H1 (cell line): ENCODE data around the gene PRKCSH. TPM values are rescaled to one million over a fixed set of nuclear protein-coding genes. Genes with fewer than 3 reads are reported as not detected.

Source experiments
- BACH1 ChIP-seq: IDR thresholded peaks from 2 replicates; pipeline ENCODE4 v1.6.1; 2012; ENCODE audit warnings: low read length, improper control_type of control experiment
- CEBPB ChIP-seq: IDR thresholded peaks from 2 replicates; pipeline ENCODE4 v1.6.1; 2012; ENCODE audit warnings: low read depth, low read length
- GABPA ChIP-seq: IDR thresholded peaks from 2 replicates; pipeline ENCODE4 v1.6.1; 2011; ENCODE audit warnings: mild to moderate bottlenecking, low read length, moderate library complexity, borderline replicate concordance; ENCODE audit not compliant: insufficient read depth
- JUN ChIP-seq: IDR thresholded peaks from 2 replicates; pipeline ENCODE4 v1.6.1; 2011; ENCODE audit warnings: low read depth, mild to moderate bottlenecking, improper control_type of control experiment, low read length
- POU5F1 ChIP-seq: IDR thresholded peaks from 2 replicates; pipeline ENCODE4 v1.6.1; 2011; ENCODE audit warnings: low read depth, mild to moderate bottlenecking, low read length, moderate library complexity
- RBBP5 ChIP-seq: IDR thresholded peaks from 2 replicates; pipeline ENCODE4 v1.7.1; 2012; ENCODE audit warnings: low read depth, mild to moderate bottlenecking, inconsistent platforms, low read length, moderate library complexity, borderline replicate concordance
- SAP30 ChIP-seq: fragments of 300-600 bp; sonication (generic); IDR thresholded peaks from 2 replicates; pipeline ENCODE4 v1.7.1; 2012; ENCODE audit warnings: low read length, moderate library complexity, mild to moderate bottlenecking, inconsistent platforms; ENCODE audit not compliant: insufficient read depth, insufficient replicate concordance
- TEAD4 ChIP-seq: IDR thresholded peaks from 2 replicates; pipeline ENCODE4 v1.6.1; 2012; ENCODE audit warnings: low read depth, low read length, inconsistent platforms, mixed read lengths
- polyA plus RNA-seq, 7 experiments: library from polyadenylated mRNA; depleted of rRNA in 3 of 7; stranded (reverse) in 5 of 7; unstranded in 2 of 7; fragments of >200 nt in 5 of 7; fragments of 200-250 nt in 2 of 7; gene quantifications; 1 replicate in 5 of 7; 2 replicates in 1 of 7; 4 replicates in 1 of 7; pipeline versions ENCODE4 v1.2.1 to v1.2.3, GENCODE V29; 2011 to 2013; ENCODE audit warnings: missing spikeins in 2 of 7, mixed read lengths in 2 of 7
- total RNA-seq: library from RNA; stranded (reverse); fragmentation: NEBNext Ultra II Directional; extraction: Animal tissue kit (Norgen Biotek cat#: 25700); gene quantifications from 2 replicates; pipeline ENCODE4 v1.2.1, GENCODE V29; 2021
- TF ChIP-seq, protein P1 (sequence below): fragments of 300-600 bp; sonication (generic); IDR thresholded peaks from 2 replicates; pipeline ENCODE4 v1.7.1; 2012; ENCODE audit warnings: low read length, moderate library complexity, mild to moderate bottlenecking, inconsistent platforms; ENCODE audit not compliant: insufficient replicate concordance
- TF ChIP-seq, protein P2 (sequence below): IDR thresholded peaks from 2 replicates; pipeline ENCODE4 v1.6.1; 2011; ENCODE audit warnings: low read depth, mild to moderate bottlenecking, low read length; ENCODE audit not compliant: insufficient read depth

PRKCSH gene
- total and polyA plus RNA-seq, 2 of the 8 experiments (the other 6 are each of a cell fraction or from before 2014, with no cell fraction given) = 97.2 to 337 TPM

DNA sequence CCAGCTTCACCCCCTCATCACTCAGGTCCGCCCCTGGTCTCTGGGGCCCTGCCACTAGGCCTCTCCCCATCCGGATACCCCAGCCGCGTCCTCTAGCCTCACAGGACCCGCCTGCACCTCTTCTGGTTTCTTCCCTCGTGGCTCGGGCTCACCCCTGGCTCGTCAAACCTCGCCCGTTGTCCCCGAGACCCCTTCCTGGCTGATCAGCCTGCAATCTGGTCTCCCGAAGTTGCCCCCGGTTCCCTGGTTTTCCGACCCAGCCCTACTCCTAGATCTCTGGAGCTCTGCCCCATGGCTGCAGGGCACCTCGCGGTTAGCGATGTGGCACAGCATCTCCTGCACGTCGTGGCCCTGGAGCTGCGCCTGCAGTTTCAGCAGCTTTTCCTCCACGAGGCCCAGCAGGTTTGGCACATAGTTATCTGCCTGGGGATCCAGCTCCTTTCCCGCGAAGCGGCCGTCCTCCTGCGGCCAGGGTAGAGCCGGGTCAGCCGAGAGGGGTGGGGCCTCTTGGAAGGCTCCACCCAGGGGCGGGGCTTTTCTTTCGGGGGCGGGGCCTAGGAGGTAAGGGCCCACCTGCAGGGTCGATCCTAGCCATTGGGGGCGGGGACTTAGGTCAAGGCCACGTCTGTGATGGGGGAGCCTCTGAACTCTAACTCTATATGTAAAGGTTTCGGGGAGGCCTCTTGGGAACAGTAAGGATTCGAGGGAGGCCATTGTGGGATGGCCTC lies 13.9 kb upstream of the PRKCSH start (continued):
- TF ChIP-seq POU5F1 (no peak), CEBPB (no peak), GABPA (no peak), TEAD4 (no peak), SAP30 (no peak), BACH1 (no peak), JUN (no peak), RBBP5 (0 out of 2 replicates have a peak, but pooled peaks have one; percentile 32)
- TF ChIP-seq, protein P1, sequence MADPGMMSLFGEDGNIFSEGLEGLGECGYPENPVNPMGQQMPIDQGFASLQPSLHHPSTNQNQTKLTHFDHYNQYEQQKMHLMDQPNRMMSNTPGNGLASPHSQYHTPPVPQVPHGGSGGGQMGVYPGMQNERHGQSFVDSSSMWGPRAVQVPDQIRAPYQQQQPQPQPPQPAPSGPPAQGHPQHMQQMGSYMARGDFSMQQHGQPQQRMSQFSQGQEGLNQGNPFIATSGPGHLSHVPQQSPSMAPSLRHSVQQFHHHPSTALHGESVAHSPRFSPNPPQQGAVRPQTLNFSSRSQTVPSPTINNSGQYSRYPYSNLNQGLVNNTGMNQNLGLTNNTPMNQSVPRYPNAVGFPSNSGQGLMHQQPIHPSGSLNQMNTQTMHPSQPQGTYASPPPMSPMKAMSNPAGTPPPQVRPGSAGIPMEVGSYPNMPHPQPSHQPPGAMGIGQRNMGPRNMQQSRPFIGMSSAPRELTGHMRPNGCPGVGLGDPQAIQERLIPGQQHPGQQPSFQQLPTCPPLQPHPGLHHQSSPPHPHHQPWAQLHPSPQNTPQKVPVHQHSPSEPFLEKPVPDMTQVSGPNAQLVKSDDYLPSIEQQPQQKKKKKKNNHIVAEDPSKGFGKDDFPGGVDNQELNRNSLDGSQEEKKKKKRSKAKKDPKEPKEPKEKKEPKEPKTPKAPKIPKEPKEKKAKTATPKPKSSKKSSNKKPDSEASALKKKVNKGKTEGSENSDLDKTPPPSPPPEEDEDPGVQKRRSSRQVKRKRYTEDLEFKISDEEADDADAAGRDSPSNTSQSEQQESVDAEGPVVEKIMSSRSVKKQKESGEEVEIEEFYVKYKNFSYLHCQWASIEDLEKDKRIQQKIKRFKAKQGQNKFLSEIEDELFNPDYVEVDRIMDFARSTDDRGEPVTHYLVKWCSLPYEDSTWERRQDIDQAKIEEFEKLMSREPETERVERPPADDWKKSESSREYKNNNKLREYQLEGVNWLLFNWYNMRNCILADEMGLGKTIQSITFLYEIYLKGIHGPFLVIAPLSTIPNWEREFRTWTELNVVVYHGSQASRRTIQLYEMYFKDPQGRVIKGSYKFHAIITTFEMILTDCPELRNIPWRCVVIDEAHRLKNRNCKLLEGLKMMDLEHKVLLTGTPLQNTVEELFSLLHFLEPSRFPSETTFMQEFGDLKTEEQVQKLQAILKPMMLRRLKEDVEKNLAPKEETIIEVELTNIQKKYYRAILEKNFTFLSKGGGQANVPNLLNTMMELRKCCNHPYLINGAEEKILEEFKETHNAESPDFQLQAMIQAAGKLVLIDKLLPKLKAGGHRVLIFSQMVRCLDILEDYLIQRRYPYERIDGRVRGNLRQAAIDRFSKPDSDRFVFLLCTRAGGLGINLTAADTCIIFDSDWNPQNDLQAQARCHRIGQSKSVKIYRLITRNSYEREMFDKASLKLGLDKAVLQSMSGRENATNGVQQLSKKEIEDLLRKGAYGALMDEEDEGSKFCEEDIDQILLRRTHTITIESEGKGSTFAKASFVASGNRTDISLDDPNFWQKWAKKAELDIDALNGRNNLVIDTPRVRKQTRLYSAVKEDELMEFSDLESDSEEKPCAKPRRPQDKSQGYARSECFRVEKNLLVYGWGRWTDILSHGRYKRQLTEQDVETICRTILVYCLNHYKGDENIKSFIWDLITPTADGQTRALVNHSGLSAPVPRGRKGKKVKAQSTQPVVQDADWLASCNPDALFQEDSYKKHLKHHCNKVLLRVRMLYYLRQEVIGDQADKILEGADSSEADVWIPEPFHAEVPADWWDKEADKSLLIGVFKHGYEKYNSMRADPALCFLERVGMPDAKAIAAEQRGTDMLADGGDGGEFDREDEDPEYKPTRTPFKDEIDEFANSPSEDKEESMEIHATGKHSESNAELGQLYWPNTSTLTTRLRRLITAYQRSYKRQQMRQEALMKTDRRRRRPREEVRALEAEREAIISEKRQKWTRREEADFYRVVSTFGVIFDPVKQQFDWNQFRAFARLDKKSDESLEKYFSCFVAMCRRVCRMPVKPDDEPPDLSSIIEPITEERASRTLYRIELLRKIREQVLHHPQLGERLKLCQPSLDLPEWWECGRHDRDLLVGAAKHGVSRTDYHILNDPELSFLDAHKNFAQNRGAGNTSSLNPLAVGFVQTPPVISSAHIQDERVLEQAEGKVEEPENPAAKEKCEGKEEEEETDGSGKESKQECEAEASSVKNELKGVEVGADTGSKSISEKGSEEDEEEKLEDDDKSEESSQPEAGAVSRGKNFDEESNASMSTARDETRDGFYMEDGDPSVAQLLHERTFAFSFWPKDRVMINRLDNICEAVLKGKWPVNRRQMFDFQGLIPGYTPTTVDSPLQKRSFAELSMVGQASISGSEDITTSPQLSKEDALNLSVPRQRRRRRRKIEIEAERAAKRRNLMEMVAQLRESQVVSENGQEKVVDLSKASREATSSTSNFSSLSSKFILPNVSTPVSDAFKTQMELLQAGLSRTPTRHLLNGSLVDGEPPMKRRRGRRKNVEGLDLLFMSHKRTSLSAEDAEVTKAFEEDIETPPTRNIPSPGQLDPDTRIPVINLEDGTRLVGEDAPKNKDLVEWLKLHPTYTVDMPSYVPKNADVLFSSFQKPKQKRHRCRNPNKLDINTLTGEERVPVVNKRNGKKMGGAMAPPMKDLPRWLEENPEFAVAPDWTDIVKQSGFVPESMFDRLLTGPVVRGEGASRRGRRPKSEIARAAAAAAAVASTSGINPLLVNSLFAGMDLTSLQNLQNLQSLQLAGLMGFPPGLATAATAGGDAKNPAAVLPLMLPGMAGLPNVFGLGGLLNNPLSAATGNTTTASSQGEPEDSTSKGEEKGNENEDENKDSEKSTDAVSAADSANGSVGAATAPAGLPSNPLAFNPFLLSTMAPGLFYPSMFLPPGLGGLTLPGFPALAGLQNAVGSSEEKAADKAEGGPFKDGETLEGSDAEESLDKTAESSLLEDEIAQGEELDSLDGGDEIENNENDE = no peak
- TF ChIP-seq, protein P2, sequence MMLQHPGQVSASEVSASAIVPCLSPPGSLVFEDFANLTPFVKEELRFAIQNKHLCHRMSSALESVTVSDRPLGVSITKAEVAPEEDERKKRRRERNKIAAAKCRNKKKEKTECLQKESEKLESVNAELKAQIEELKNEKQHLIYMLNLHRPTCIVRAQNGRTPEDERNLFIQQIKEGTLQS = no peak
